Stomach (tissue), 4 donors: ENCODE data around the gene PTPRD.

Experiments
- EP300 ChIP-seq: sonication (generic); formaldehyde crosslinking; IDR thresholded peaks from one replicate; pipeline ENCODE4 v1.6.1; 2017; ENCODE audit warnings: antibody characterized with exemption
- POLR2A ChIP-seq, 4 donors: fragments of 450-650 bp; IDR thresholded peaks; one replicate each; pipeline ENCODE4 v1.6.1; 2016; ENCODE audit warnings: antibody characterized with exemption in 4 of 4, control low read depth in 2 of 4, mild to moderate bottlenecking in 1 of 4, moderate library complexity in 1 of 4
- TF ChIP-seq, protein P1 (sequence below), 7 experiments: fragments of 450-650 bp in 4 of 7; fragments of 200-600 bp in 3 of 7; sonication (generic) in 3 of 7; IDR thresholded peaks; one replicate each; pipeline ENCODE4 v1.5.1; 2016 to 2019; ENCODE audit warnings: antibody characterized with exemption in 7 of 7, control low read depth in 2 of 7, mild to moderate bottlenecking in 1 of 7

- TF ChIP-seq POLR2A (IDR thresholded peaks at IDR 0.05) (no peak), EP300 (no peak)
- TF ChIP-seq, protein P1, sequence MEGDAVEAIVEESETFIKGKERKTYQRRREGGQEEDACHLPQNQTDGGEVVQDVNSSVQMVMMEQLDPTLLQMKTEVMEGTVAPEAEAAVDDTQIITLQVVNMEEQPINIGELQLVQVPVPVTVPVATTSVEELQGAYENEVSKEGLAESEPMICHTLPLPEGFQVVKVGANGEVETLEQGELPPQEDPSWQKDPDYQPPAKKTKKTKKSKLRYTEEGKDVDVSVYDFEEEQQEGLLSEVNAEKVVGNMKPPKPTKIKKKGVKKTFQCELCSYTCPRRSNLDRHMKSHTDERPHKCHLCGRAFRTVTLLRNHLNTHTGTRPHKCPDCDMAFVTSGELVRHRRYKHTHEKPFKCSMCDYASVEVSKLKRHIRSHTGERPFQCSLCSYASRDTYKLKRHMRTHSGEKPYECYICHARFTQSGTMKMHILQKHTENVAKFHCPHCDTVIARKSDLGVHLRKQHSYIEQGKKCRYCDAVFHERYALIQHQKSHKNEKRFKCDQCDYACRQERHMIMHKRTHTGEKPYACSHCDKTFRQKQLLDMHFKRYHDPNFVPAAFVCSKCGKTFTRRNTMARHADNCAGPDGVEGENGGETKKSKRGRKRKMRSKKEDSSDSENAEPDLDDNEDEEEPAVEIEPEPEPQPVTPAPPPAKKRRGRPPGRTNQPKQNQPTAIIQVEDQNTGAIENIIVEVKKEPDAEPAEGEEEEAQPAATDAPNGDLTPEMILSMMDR (IDR thresholded peaks at IDR 0.05), result no peak
Measured at GRCh38 chr9:8680157-8680556, 1932.6 kb downstream of the PTPRD start.
